K562 (cell line): ENCODE measurements around the gene HK1. TPM values are rescaled to one million over a fixed set of nuclear protein-coding genes. Genes with fewer than 3 reads are reported as not detected.
A peak's percentile ranks its signal among the peaks of the same experiment; 100 is the strongest.

ENCODE experiments used
- CBFB ChIP-seq: sonication (generic); formaldehyde crosslinking; IDR thresholded peaks from 2 replicates; pipeline ENCODE4 v1.4.0; 2020; ENCODE audit warnings: mild to moderate bottlenecking, missing genetic modification reagents
- CEBPG ChIP-seq, 3 experiments: fragments of 200-800 bp in 1 of 3; sonication (Bioruptor generic) in 1 of 3; sonication (generic) in 1 of 3; formaldehyde crosslinking in 1 of 3; IDR thresholded peaks in 2 of 3; conservative IDR thresholded peaks in 1 of 3; 2 replicates each; pipeline versions ENCODE4 v1.6.1 to v1.8.0; 2016 to 2022; ENCODE audit warnings: missing compliant biosample characterization in 2 of 3, missing genetic modification characterization in 2 of 3, mild to moderate bottlenecking in 1 of 3, missing genetic modification reagents in 1 of 3
- EP400 ChIP-seq: fragments of 450-650 bp; IDR thresholded peaks from 2 replicates; pipeline ENCODE4 v1.6.1; 2017; ENCODE audit warnings: antibody characterized with exemption, mild to moderate bottlenecking, moderate library complexity
- ESRRA ChIP-seq: fragments of 450-650 bp; IDR thresholded peaks from 2 replicates; pipeline ENCODE4 v1.6.1; 2014; ENCODE audit warnings: low read depth, mild to moderate bottlenecking, moderate library complexity, borderline replicate concordance
- EWSR1 ChIP-seq: fragments of 450-650 bp; IDR thresholded peaks from 2 replicates; pipeline ENCODE4 v1.6.1; 2018; ENCODE audit warnings: borderline replicate concordance, mild to moderate bottlenecking, low read depth, moderate library complexity; ENCODE audit not compliant: partially characterized antibody
- FOXA3 ChIP-seq, 2 experiments: fragments of 450-650 bp in 1 of 2; sonication (generic) in 1 of 2; formaldehyde crosslinking; IDR thresholded peaks in 1 of 2; conservative IDR thresholded peaks in 1 of 2; 2 replicates each; pipeline versions ENCODE4 v1.4.0 to v1.8.0; 2020 to 2022; ENCODE audit warnings: mild to moderate bottlenecking in 2 of 2, missing genetic modification reagents in 1 of 2
- HES1 ChIP-seq: fragments of 450-650 bp; IDR thresholded peaks from 2 replicates; pipeline ENCODE4 v1.6.1; 2016; ENCODE audit warnings: low read depth, mild to moderate bottlenecking, moderate library complexity
- MCM7 ChIP-seq, 2 experiments: fragments of 450-650 bp; IDR thresholded peaks; 2 replicates each; pipeline ENCODE4 v1.6.1; 2016 to 2018
- MECOM ChIP-seq: fragments of 250-450 bp; sonication (Bioruptor Pico); IDR thresholded peaks from 2 replicates; pipeline ENCODE4 v1.8.0; 2022; ENCODE audit warnings: inconsistent platforms
- OTX1 ChIP-seq: fragments of 450-650 bp; formaldehyde crosslinking; IDR thresholded peaks from 2 replicates; pipeline ENCODE4 v1.4.0; 2022; ENCODE audit warnings: mild to moderate bottlenecking
- RAD21 ChIP-seq, 2 experiments: fragments of 250-450 bp in 1 of 2; fragments of 450-650 bp in 1 of 2; sonication (Bioruptor Pico) in 1 of 2; formaldehyde crosslinking in 1 of 2; IDR thresholded peaks in 1 of 2; conservative IDR thresholded peaks in 1 of 2; 2 replicates each; pipeline versions ENCODE4 v1.4.0 to v1.8.0; 2020 to 2022; ENCODE audit warnings: mild to moderate bottlenecking in 2 of 2, moderate library complexity in 1 of 2
- SIN3A ChIP-seq, 2 experiments: fragments of 150-350 bp in 1 of 2; IDR thresholded peaks; 2 replicates each; pipeline ENCODE4 v1.6.1; 2011 to 2016; ENCODE audit warnings: borderline replicate concordance in 2 of 2, low read depth in 2 of 2, low read length in 2 of 2, mild to moderate bottlenecking in 2 of 2, moderate library complexity in 2 of 2; ENCODE audit not compliant: control insufficient read depth in 1 of 2
- SRSF1 ChIP-seq: fragments of 200-400 bp; formaldehyde crosslinking; IDR thresholded peaks from 2 replicates; pipeline ENCODE4 v1.6.1; 2017; ENCODE audit warnings: mild to moderate bottlenecking, low read depth, low read length, moderate library complexity
- SRSF3 ChIP-seq: fragments of 200-400 bp; formaldehyde crosslinking; IDR thresholded peaks from 2 replicates; pipeline ENCODE4 v1.6.1; 2016; ENCODE audit warnings: mild to moderate bottlenecking, low read length, moderate library complexity; ENCODE audit not compliant: insufficient read depth
- ZBTB1 ChIP-seq: sonication (generic); formaldehyde crosslinking; IDR thresholded peaks from 2 replicates; pipeline ENCODE4 v1.8.1; 2023; ENCODE audit warnings: missing genetic modification reagents, low read depth, mild to moderate bottlenecking, borderline replicate concordance
- ZC3H11A ChIP-seq: IDR thresholded peaks from 2 replicates; pipeline ENCODE4 v1.6.1; 2012; ENCODE audit warnings: low read depth, low read length, improper control_type of control experiment
- ZMIZ1 ChIP-seq, 2 experiments: fragments of 150-350 bp in 1 of 2; IDR thresholded peaks; 2 replicates each; pipeline ENCODE4 v1.6.1; 2012 to 2016; ENCODE audit warnings: low read depth in 2 of 2, low read length in 2 of 2, mild to moderate bottlenecking in 1 of 2, moderate library complexity in 1 of 2
- ZNF280B ChIP-seq: fragments of 250-450 bp; sonication (Bioruptor Pico); IDR thresholded peaks from 2 replicates; pipeline ENCODE4 v1.5.1; 2021; ENCODE audit warnings: mild to moderate bottlenecking
- ZNF384 ChIP-seq: IDR thresholded peaks from 2 replicates; pipeline ENCODE4 v1.6.1; 2012; ENCODE audit warnings: low read depth, low read length, improper control_type of control experiment
- ZNF507 ChIP-seq: conservative IDR thresholded peaks from 2 replicates; pipeline ENCODE4 v1.6.1; 2017; ENCODE audit warnings: missing genetic modification characterization, missing compliant biosample characterization
- polyA plus RNA-seq, 8 experiments: library from polyadenylated mRNA; depleted of rRNA in 4 of 8; stranded (reverse) in 5 of 8; unstranded in 3 of 8; fragments of >200 nt; fragmentation: Nextera tagmentation in 2 of 8; fragmentation: Illumina TruSeq in 1 of 8; extraction: Ambion mirVana in 2 of 8; extraction: Trizol in 1 of 8; gene quantifications; 2 replicates each; pipeline versions ENCODE4 v1.2.1 to v1.2.3, GENCODE V29; 2011 to 2014; ENCODE audit warnings: inconsistent platforms in 1 of 8, missing spikeins in 1 of 8
- total RNA-seq, 7 experiments: library from RNA; depleted of rRNA in 6 of 7; stranded (reverse); fragments of >200 nt in 6 of 7; fragmentation: Illumina TruSeq in 2 of 7; extraction: Trizol in 2 of 7; gene quantifications; 2 replicates each; pipeline versions ENCODE4 v1.2.1 to v1.2.3, GENCODE V29; 2011 to 2021; ENCODE audit warnings: low replicate concordance in 1 of 7
- TF ChIP-seq, protein P1 (sequence below): sonication (generic); formaldehyde crosslinking; IDR thresholded peaks from 2 replicates; pipeline ENCODE4 v1.8.0; 2022; ENCODE audit warnings: missing genetic modification reagents, mild to moderate bottlenecking, borderline replicate concordance

Gene HK1
- total and polyA plus RNA-seq, 9 of the 15 experiments (the other 6 are each of a cell fraction or from before 2014, with no cell fraction given), result 29.2 to 444 (median 193) TPM

GRCh38 chr10:69315100-69315542 is 36.8 kb downstream of the HK1 start (continued):
- no peak for TF ChIP-seq SRSF3
- no peak for TF ChIP-seq EP400
- peak; percentile 52; the same call in 1 of the 2 replicates for TF ChIP-seq ESRRA
- no peak for TF ChIP-seq ZNF507 (tag)
- no peak for TF ChIP-seq SIN3A (IDR thresholded peaks at IDR 0.05; ENCODE audit: borderline replicate concordance in 2 of 2, control insufficient read depth in 1 of 2, low read depth in 2 of 2, low read length in 2 of 2)
- no peak for TF ChIP-seq RAD21 (CRISPR knock-in tag; conservative IDR thresholded peaks at IDR 0.05 in 1 of 2, IDR thresholded peaks at IDR 0.05 in 1 of 2)
- TF ChIP-seq MECOM (CRISPR knock-in tag), result peak; percentile 81
- TF ChIP-seq, protein P1, sequence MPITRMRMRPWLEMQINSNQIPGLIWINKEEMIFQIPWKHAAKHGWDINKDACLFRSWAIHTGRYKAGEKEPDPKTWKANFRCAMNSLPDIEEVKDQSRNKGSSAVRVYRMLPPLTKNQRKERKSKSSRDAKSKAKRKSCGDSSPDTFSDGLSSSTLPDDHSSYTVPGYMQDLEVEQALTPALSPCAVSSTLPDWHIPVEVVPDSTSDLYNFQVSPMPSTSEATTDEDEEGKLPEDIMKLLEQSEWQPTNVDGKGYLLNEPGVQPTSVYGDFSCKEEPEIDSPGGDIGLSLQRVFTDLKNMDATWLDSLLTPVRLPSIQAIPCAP (CRISPR knock-in tag), result no peak
- no peak for TF ChIP-seq EWSR1
- TF ChIP-seq ZNF280B (CRISPR knock-in tag), result no peak
- TF ChIP-seq MCM7 (IDR thresholded peaks at IDR 0.05), result peak in 1 of 2 experiments; percentile 96; a peak in 1 of 4 replicates
- TF ChIP-seq SRSF1, result no peak
- no peak for TF ChIP-seq CBFB (CRISPR knock-in tag)
- peak; percentile 96 for TF ChIP-seq FOXA3 (CRISPR knock-in tag; conservative IDR thresholded peaks at IDR 0.05 in 1 of 2, IDR thresholded peaks at IDR 0.05 in 1 of 2)
- no peak for TF ChIP-seq ZNF384
- no peak for TF ChIP-seq ZBTB1 (CRISPR knock-in tag)
- peak; percentile 83 for TF ChIP-seq CEBPG (CRISPR knock-in tag; IDR thresholded peaks at IDR 0.05)
- TF ChIP-seq CEBPG (tag; conservative IDR thresholded peaks at IDR 0.05 in 1 of 2, IDR thresholded peaks at IDR 0.05 in 1 of 2), result peak; percentile 88 to 92
- no peak for TF ChIP-seq ZMIZ1 (IDR thresholded peaks at IDR 0.05; ENCODE audit: low read depth in 2 of 2, low read length in 2 of 2)
- TF ChIP-seq HES1, result peak; percentile 90
- no peak for TF ChIP-seq ZC3H11A
- 0 out of 2 replicates have a peak, but pooled peaks have one; percentile 15 for TF ChIP-seq OTX1 (CRISPR knock-in tag)
